Measurements from ENCODE around the gene TMEM238. TPM values are rescaled to one million over a fixed set of nuclear protein-coding genes. Genes with fewer than 3 reads are reported as not detected.
A peak's percentile ranks its signal among the peaks of the same experiment; 100 is the strongest.
"Not testable (repeated sequence)": the region's sequence is repeated elsewhere in the genome, so short reads cannot be mapped to it uniquely, and the experiment has no call there.

The TMEM238 gene
- total RNA-seq (2014; rRNA removed; shearing (Covaris generic); ENCODE audit: low replicate concordance): 3.5 TPM in 1 of 2 replicates, not detected in the other

DNA sequence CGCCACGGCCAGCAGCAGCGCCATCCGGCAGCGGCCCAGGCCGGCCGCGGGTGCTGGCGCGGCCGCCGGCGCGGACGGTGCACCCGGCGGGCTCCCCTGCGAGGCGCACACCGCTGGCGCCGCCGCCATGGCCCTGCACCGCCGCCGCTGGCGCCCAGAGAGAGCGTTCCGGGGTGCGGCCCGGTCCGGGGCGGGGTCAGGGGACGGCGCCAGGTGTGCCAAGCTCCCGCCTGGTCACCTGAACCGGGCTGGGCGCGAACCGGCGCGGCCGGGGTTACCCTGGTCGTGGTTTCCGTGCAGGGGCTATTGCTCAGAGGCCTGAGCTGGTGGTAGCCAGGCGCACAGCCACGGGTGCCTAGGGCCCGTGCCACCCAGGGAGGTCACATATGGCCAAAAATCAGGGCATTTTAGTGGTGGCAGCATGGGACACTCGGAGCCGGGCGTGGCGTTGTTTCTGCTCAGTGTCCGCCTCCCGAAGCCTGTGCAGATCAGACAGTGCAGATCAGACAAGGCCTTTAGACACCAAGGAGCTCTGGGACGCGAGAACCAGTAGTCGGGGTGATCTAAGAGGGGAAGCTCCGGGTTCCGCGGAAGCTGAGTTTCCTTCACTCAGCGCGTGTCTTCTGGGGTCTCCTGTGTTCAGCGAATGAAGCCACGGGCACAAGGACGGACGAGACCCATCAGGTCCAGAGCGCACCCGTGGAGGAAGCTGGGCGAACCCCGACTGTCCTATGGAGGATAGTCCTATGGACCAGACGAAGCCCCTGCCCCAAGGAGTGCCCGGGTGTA lies at the start of gene TMEM238:
Gene TMEM238 (minus strand): TSS at position 162 of the 789 bp plus-strand sequence. CDS start 33 bp downstream, at position 129.
- DNase-seq: no peak
- peak within 1 kb of the TSS; percentile 94 for H3K4me3 ChIP-seq
- peaks cover 35% of the 10 kb centered on the region for H3K36me3 ChIP-seq
- no peaks in the 10 kb centered on the region for H3K9me3 ChIP-seq
- H3K27me3 ChIP-seq: no peaks in the 10 kb centered on the region

DNA sequence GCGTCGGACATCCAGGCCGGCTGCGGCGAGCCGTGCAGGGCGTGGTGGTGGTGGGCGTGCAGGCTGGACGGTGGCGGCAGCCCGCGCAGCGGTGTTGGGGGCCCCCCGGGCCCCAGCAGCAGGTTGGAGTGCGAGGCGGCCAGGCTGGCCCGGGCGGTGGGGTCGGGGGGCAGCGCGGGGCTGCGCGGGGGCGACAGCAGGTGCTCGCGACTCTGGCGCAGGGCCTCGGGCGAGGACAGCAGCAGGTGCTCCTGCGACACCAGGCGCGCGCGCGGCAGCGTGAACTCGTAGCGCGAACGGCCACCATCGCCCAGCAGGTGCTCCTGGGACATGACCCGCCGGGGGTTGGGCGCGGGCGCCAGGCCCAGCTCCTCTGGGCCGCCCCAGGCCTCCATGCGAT lies 49.2 kb upstream of the TMEM238 start:
- no peaks in the 10 kb centered on the region for H3K36me3 ChIP-seq
- no peak for DNase-seq
- no peaks in the 10 kb centered on the region for H3K9me3 ChIP-seq
- H3K4me3 ChIP-seq: no peak overlapping the region
- H3K27me3 ChIP-seq: peaks cover 16% of the 10 kb centered on the region

DNA sequence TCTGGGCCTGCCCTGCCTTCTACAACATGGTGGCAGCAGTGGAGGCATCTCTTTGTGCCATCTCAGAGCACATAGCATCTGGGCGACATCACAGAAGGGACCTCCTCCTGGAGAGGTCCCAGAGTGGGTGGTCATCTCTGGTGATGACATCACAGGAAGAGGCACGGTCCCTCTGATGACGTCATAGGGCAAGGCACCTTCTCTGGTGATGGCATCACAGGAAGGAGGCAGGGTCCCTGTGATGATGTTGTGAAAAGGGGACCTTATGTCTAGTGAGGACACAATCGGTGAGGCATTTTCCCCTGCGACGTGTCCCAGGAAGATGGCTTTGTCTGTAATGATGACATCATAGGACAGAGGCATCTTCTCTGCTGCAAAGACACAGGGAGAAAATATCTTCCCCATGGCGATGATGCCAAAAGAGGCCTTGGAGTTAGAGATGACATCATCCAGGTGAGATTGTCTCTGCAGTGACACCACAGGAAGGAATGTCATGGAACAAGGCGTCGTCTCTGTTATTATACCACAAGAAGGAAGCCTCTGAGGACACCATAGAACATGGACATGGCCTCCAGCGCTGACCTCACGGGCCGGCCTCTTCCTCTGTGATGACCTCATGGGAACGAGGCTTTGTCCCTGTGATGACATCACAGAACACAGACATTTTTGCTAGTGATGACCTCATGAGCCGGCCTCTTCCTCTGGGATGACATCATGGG lies 48.3 kb upstream of the TMEM238 start:
- peaks cover 14% of the 10 kb centered on the region for H3K27me3 ChIP-seq
- no peak overlapping the region for H3K4me3 ChIP-seq
- H3K9me3 ChIP-seq: no peaks in the 10 kb centered on the region
- H3K36me3 ChIP-seq: no peaks in the 10 kb centered on the region
- DNase-seq: no peak

DNA sequence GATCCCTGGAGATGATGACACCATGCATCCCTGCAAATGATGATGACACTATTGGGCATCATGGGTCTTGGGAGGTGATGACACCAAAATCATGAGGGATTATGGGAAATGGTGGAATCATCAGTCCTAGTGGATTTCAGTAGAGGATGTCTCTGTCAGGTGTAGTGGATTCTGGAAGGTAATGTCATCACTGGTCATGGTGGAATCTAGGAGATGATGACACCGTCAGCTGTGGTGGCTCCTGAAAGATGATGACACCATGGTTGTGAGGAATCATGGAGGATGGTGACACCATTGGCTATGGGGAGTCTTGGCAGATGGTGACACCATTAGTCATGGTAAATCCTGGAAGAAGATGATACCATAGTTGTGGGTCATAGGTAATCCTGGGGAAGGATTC lies 47.1 kb upstream of the TMEM238 start:
- Histone ChIP-seq H3K9me3 (no peaks in the 10 kb centered on the region), H3K4me3 (no peak overlapping the region), H3K36me3 (no peaks in the 10 kb centered on the region), H3K27me3 (peaks cover 6% of the 10 kb centered on the region; the same call in 1 of the 2 replicates)
- no peak for DNase-seq

DNA sequence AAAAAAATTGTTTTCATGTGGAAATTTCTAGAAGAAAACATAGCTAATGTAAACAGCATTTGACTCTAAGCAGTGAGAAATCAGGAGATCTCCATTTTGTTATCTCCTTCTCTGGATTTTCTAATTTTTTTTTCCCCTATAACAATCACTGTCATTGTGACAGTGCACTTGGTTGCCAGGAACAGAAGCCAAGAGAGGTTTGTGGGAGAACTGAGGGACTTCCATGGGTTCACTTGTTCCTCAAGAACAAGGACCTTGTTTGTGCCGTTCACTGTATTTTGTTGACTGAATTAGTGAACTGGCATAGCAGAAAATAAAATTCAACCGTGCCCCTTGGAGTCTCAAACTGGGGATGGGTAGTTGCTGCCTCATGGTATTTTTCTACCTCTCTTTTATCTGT lies 42.0 kb upstream of the TMEM238 start:
- no peak for DNase-seq
- no peaks in the 10 kb centered on the region for H3K9me3 ChIP-seq
- H3K4me3 ChIP-seq: no peak overlapping the region
- peaks cover 9% of the 10 kb centered on the region; the same call in 1 of the 2 replicates for H3K27me3 ChIP-seq
- H3K36me3 ChIP-seq: no peaks in the 10 kb centered on the region

DNA sequence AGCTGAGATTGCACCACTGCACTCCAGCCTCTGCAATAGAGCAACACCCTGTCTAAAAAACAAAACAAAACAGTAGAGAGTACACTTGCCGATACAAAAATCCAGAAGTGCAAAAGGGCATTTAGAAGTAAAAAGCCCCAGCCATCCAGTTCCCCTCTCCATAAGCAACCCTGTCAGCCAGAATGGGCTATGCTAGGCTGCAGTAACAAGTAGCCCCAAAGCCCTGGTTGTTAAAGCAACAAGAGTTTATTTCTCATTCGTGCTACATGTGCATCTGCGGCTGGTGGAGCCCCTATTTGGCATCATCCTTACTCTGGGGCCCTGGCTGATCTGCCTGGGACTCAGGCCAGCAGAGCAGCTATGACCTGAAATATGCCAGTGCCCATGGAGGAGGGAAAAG lies 40.4 kb upstream of the TMEM238 start:
- no peak for DNase-seq
- Histone ChIP-seq H3K9me3 (no peaks in the 10 kb centered on the region), H3K27me3 (peaks cover 9% of the 10 kb centered on the region; the same call in 1 of the 2 replicates), H3K4me3 (no peak overlapping the region), H3K36me3 (no peaks in the 10 kb centered on the region)

DNA sequence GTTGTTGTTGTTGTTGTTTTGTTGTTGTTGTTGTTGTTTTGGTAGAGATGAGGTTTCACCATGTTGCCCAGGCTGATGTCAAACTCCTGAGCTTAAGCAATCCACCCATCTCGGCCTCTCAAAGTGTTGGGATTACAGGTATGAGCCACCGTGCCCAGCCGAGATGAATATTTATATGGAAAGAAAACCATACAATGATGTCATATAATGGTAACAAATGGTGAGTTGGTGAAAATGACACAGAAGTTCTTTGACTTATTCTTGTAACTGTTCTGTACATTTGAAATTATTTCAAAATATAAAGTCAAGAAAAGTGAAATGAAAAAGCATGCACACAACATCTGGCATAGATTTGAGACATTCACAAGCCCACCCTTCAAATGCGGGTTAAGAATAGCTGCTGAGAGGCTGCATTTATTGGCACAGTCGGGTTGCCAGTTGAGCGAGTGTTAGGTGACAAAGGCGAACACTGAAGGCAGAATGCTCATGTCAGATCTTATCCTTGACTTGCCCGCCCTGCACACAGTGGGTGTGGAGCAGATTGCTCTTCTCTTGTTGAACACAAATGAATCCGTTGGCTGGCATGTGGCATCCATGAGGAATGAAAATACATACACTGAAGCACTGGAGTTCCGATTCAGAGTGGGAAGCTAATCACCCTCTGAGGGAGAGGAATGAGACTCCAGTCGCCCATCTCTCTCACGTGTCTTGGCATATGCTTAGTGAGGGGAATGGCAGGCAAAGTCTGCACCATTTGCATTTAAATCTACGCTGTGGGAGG lies 39.3 kb upstream of the TMEM238 start:
- Histone ChIP-seq H3K9me3 (no peaks in the 10 kb centered on the region), H3K27me3 (peaks cover 9% of the 10 kb centered on the region; the same call in 1 of the 2 replicates), H3K4me3 (no peak overlapping the region), H3K36me3 (no peaks in the 10 kb centered on the region)
- no peak for DNase-seq

DNA sequence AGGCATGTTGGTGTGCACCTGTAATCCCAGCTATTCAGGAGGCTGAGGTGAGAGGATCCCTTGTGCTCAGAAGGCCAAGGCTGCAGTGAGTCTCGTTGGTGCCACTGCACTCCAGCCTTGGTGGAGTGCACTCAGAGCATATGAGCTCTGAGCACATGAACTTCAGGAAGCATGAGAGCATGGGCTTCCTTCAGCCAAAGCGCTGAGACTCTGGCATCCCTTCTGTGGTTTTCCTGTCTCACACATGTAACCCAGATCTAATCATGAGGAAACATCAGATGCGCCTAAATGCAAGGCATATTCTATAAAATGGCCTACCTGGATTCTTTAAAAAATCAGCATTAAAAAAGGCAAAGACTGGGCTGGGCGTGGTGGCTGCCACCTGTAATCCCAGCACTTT lies 37.2 kb upstream of the TMEM238 start:
- H3K36me3 ChIP-seq, DNase-seq, H3K9me3 ChIP-seq, H3K27me3 ChIP-seq, H3K4me3 ChIP-seq: not testable (repeated sequence)

DNA sequence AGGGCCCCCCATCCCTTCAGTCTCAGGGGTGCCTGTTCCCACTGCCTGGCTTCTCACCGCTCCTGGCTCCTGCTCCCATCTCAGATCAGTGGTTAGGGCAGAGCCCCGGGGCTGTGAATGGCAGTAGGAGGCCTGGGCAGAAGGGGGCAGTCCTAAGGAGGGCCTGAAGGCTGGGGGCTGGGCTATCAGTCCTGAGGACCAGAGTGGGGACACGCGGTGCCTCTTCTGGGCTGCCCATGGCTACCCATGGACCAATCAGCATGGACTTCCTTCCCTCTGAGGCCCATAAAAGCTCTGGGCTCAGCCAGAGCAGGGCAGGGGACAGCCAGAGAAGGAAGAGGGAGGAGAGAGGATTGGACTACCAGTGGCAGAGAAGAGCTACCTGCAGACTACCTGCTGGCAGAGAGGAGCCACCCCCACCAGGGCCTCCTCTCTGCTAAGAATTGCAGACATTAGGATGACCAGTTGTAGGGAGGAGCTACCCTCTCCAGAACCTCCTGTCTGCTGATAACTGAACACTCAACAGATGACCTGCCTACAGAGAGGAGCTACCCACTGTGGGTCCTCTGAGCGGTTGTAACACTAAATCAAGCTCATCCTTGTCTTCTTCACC lies 35.6 kb upstream of the TMEM238 start:
- Histone ChIP-seq H3K36me3 (no peaks in the 10 kb centered on the region), H3K9me3 (no peaks in the 10 kb centered on the region), H3K4me3 (no peak overlapping the region), H3K27me3 (peaks cover 5% of the 10 kb centered on the region; the same call in 1 of the 2 replicates)
- DNase-seq: no peak

DNA sequence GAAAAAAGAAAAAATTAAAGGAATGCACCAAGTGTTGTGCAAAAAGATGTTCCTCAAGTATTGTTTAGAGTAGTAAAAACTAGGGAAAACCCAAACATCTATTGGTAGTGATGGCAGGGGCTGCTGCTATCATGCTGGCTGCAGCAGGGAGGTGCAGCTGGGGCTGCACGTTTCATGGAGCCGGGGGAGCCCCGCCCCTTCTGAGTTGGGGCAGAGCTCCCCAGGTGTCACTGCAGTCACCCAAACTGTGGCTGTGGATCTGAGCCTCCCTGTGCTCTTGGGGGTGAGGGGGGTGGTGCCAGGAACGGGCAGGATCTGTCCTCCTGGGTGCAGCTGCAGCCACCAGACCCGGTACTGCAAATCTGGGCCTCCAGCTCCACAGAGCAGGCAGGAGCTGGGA lies 35.0 kb upstream of the TMEM238 start:
- Histone ChIP-seq H3K4me3 (no peak overlapping the region), H3K9me3 (no peaks in the 10 kb centered on the region), H3K36me3 (no peaks in the 10 kb centered on the region), H3K27me3 (peaks cover 2% of the 10 kb centered on the region; the same call in 1 of the 2 replicates)
- DNase-seq: no peak

GRCh38 chr19:55418185-55418584 lies 34.1 kb upstream of the TMEM238 start:
- H3K36me3 ChIP-seq: no peaks in the 10 kb centered on the region
- H3K27me3 ChIP-seq: no peaks in the 10 kb centered on the region
- H3K4me3 ChIP-seq: no peak overlapping the region
- peak; percentile 72 for DNase-seq
- H3K9me3 ChIP-seq: no peaks in the 10 kb centered on the region

GRCh38 chr19:55410168-55410567 lies 26.1 kb upstream of the TMEM238 start:
- Histone ChIP-seq H3K9me3 (no peaks in the 10 kb centered on the region), H3K36me3 (peaks cover 20% of the 10 kb centered on the region), H3K4me3 (no peak overlapping the region), H3K27me3 (no peaks in the 10 kb centered on the region)
- no peak for DNase-seq

GRCh38 chr19:55409179-55409578 lies 25.1 kb upstream of the TMEM238 start:
- peaks cover 30% of the 10 kb centered on the region for H3K36me3 ChIP-seq
- not testable (repeated sequence) for DNase-seq, H3K4me3 ChIP-seq

DNA sequence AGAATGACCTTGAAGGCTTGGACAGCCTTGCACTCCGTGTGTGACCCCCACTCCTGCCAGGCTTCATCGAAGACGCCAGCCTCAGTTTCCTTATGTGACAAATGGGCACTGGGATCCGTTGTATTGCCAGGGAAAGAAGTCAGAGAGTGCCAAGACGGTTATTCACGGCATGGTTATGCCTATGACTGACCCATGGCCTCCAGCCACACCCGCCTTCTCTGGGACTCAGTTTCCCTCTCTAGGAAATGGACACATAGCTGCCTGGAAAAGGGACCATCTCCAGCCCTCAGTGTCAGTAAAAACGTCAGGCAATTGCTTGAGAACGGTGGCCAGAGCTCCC lies 24.4 kb upstream of the TMEM238 start:
- Histone ChIP-seq H3K4me3 (peak overlapping the region; percentile 32), H3K36me3 (peaks cover 37% of the 10 kb centered on the region), H3K27me3 (no peaks in the 10 kb centered on the region), H3K9me3 (no peaks in the 10 kb centered on the region)
- DNase-seq: no peak

More at GRCh38 chr19:55409179-55409578, 25.1 kb upstream of the TMEM238 start:
- not testable (repeated sequence) for H3K9me3 ChIP-seq, H3K27me3 ChIP-seq

DNA sequence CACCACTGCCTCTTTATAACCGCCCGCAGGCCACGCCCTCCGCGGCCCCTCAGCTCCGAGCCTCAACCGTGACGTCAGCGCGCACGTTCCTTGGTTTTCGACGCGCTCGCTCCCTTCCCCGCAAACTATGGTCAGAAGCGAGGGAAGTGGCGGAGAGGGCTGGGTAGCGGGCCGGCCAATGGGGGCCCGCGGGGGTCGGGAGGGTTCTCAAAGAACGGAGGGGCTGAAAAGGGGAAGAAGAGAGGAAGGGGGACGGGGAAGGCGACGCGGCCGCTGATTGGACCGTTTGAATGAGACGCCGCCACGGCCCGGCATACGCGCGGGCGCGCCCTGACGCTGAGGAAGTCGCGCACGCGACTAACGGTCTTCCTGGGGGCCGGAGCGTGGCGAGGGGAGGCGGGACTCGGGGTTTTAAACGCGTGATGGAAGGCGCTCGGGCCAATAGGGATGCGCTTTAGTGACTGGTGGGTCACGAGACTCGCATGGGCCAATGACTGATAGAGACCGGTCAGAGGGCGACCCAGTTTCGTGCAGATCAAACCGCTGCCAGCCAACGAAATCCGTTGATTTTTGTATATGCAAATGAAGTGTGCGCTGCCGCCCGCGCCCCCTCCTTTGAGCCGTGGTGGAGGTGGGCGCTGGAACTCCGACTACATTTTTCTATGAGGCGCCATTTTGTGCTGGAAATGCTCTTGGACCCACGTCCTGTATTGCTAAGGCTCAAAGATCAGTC lies 23.9 kb upstream of the TMEM238 start:
- Histone ChIP-seq H3K9me3 (no peaks in the 10 kb centered on the region), H3K4me3 (peak overlapping the region; percentile 98), H3K36me3 (peaks cover 42% of the 10 kb centered on the region), H3K27me3 (no peaks in the 10 kb centered on the region)
- DNase-seq: peak; percentile 99

DNA sequence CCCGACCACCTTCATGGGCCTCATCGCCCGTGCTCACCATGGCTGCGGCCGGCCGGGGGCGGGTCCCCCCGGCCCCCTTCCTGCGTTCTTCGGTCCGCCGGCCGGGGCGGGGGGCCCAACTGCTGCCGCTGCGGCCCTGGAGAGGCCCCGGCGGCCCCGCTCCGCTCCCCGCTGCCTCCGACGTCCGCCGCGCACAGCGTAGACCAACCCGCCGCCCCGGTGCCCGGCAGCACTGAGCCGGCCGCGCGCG lies 23.4 kb upstream of the TMEM238 start, which contains the start of gene UBE2S:
Gene UBE2S (minus strand): TSS at position 239 of the 250 bp plus-strand sequence. CDS start 199 bp downstream, at position 40.
- not testable (repeated sequence) for H3K9me3 ChIP-seq, DNase-seq, H3K27me3 ChIP-seq
- Histone ChIP-seq H3K36me3 (peaks cover 47% of the 10 kb centered on the region), H3K4me3 (peak within 1 kb of the TSS; percentile 98)
